Central memory CD4-positive, alpha-beta T cell (primary cell): Measurements from ENCODE around the gene GDPD4.

ENCODE experiments used
- DNase-seq: peaks from one replicate; pipeline ENCODE4 v3.0.0; 2022

Gene GDPD4

GRCh38 chr11:77232242-77232641 is 69.2 kb downstream of the GDPD4 start:
- DNase-seq: no peak

- DNase-seq: no peak
Measured at GRCh38 chr11:77231800-77232199, 69.7 kb downstream of the GDPD4 start.

- DNase-seq: no peak
Measured at GRCh38 chr11:77230878-77231605, 70.4 kb downstream of the GDPD4 start.

- DNase-seq: no peak
Measured at GRCh38 chr11:77223797-77224196, 77.7 kb downstream of the GDPD4 start.

GRCh38 chr11:77217156-77217555 is 84.3 kb downstream of the GDPD4 start:
- no peak for DNase-seq

GRCh38 chr11:77215106-77215505 is 86.4 kb downstream of the GDPD4 start:
- DNase-seq: no peak

GRCh38 chr11:77214557-77214956 is 86.9 kb downstream of the GDPD4 start:
- DNase-seq: no peak

- DNase-seq: no peak
Measured at GRCh38 chr11:77213589-77214428, 87.7 kb downstream of the GDPD4 start.

- no peak for DNase-seq
Measured at GRCh38 chr11:77213029-77213579, 88.4 kb downstream of the GDPD4 start.

- DNase-seq: no peak
Measured at GRCh38 chr11:77212314-77213007, 89.0 kb downstream of the GDPD4 start.

GRCh38 chr11:77211594-77212251 is 89.8 kb downstream of the GDPD4 start:
- no peak for DNase-seq

GRCh38 chr11:77211040-77211451 is 90.4 kb downstream of the GDPD4 start:
- DNase-seq: no peak

GRCh38 chr11:77209663-77210062 is 91.8 kb downstream of the GDPD4 start:
- no peak for DNase-seq

GRCh38 chr11:77208535-77208934 is 93.0 kb downstream of the GDPD4 start:
- no peak for DNase-seq

- DNase-seq: no peak
Measured at GRCh38 chr11:77207618-77208313, 93.7 kb downstream of the GDPD4 start.

GRCh38 chr11:77207019-77207485 is 94.4 kb downstream of the GDPD4 start:
- no peak for DNase-seq

- no peak for DNase-seq
Measured at GRCh38 chr11:77206264-77207018, 95.0 kb downstream of the GDPD4 start.

GRCh38 chr11:77205467-77206263 is 95.8 kb downstream of the GDPD4 start:
- DNase-seq: no peak

GRCh38 chr11:77204754-77205466 is 96.6 kb downstream of the GDPD4 start:
- no peak for DNase-seq
